Heart left ventricle (tissue), 16 donors: ENCODE measurements around the gene ST3GAL5. TPM values are rescaled to one million over a fixed set of nuclear protein-coding genes. Genes with fewer than 3 reads are reported as not detected.

ENCODE experiments used
- ATAC-seq, 4 donors: fragments of 200-7000 bp; cut with Tn5 transposase; one replicate each; pipeline ENCODE4 v1.9.1; 2020 to 2022; ENCODE audit warnings: moderate library complexity in 4 of 4, mild to moderate bottlenecking in 3 of 4, moderate number of reproducible peaks in 1 of 4
- DNase-seq, 5 donors: peaks; one replicate each; pipeline ENCODE4 v3.0.0-alpha.2; 2020
- H3K27ac ChIP-seq, 12 donors: fragments of 200-600 bp; sonication (generic) in 4 of 12; one replicate each; pipeline versions ENCODE4 v1.5.0 to v1.8.0; 2016 to 2022; ENCODE audit warnings: mild to moderate bottlenecking in 2 of 12
- H3K27me3 ChIP-seq, 9 donors: fragments of 200-600 bp; sonication (generic) in 2 of 9; one replicate each; pipeline versions ENCODE4 v1.5.1 to v1.8.0; 2016 to 2022; ENCODE audit warnings: mild to moderate bottlenecking in 3 of 9
- H3K36me3 ChIP-seq, 9 donors: fragments of 200-600 bp; sonication (generic) in 2 of 9; one replicate each; pipeline versions ENCODE4 v1.5.0 to v1.8.0; 2018 to 2022; ENCODE audit warnings: mild to moderate bottlenecking in 2 of 9
- H3K4me1 ChIP-seq, 12 donors: fragments of 200-600 bp; sonication (generic) in 4 of 12; one replicate each; pipeline versions ENCODE4 v1.5.0 to v1.8.0; 2016 to 2022; ENCODE audit warnings: mild to moderate bottlenecking in 3 of 12
- H3K4me3 ChIP-seq, 12 donors: fragments of 200-600 bp; sonication (generic) in 4 of 12; one replicate each; pipeline versions ENCODE4 v1.5.0 to v1.8.0; 2017 to 2022; ENCODE audit warnings: mild to moderate bottlenecking in 9 of 12, moderate library complexity in 4 of 12
- H3K9me3 ChIP-seq, 12 donors: fragments of 200-600 bp; sonication (generic) in 4 of 12; one replicate each; pipeline versions ENCODE4 v1.5.0 to v1.8.0; 2016 to 2022; ENCODE audit warnings: mild to moderate bottlenecking in 1 of 12
- CTCF ChIP-seq, 12 donors: fragments of 200-600 bp; sonication (generic) in 4 of 12; IDR thresholded peaks; one replicate each; pipeline versions ENCODE4 v1.5.0 to v1.8.0; 2018 to 2022; ENCODE audit warnings: antibody characterized with exemption in 12 of 12, mild to moderate bottlenecking in 5 of 12
- POLR2A ChIP-seq, 2 donors: fragments of 450-650 bp; IDR thresholded peaks; one replicate each; pipeline ENCODE4 v1.6.1; 2017; ENCODE audit warnings: antibody characterized with exemption in 2 of 2, mild to moderate bottlenecking in 2 of 2, moderate library complexity in 2 of 2
- WGBS, 4 donors: extraction: QIAGEN DNeasy Blood & Tissue Kit in 2 of 4; methylation state at CpG; one replicate each; pipeline versions ENCODE4 v1.1.5 to v1.1.7; 2013 to 2018; 5-methylcytosine and 5-hydroxymethylcytosine counted together
- intact Hi-C, 10 donors: fragments of 100-400 bp; cut with DNase I; formaldehyde crosslinking; loops; one replicate each; pipeline versions ENCODE4 v1.11.1 to v1.14.2; 2022
- polyA plus RNA-seq, 2 donors: library from polyadenylated mRNA; stranded (reverse); fragments of 200-250 nt; gene quantifications; one replicate each; pipeline ENCODE4 v1.2.3, GENCODE V29; 2013
- total RNA-seq, 9 donors: library from RNA; depleted of rRNA in 2 of 9; stranded (reverse); fragments of >200 nt in 2 of 9; fragmentation: NEBNext Ultra II Directional in 3 of 9; extraction: Animal tissue kit (Norgen Biotek cat#: 25700) in 3 of 9; gene quantifications; one replicate each; pipeline versions ENCODE4 v1.1.0 to v1.2.4, GENCODE V29; 2016 to 2023
- donor health status: ischemic (EF 13 %, LVEDD 7.1; RV severe dilation, severe dysfunction).
- donor health status: healthy with polysubstance abuse.
- donor health status: DM: no; HTN: yes; CAD: no.
- donor health status: DM: no; HTN: no; CAD: no.
- donor health status: ischemic (EF 25% LVEDD 6.9; RV normal size, moderate dysfunction).
- donor health status: ischemic (EF 25% LVEDD 5.7; RV mildly dilated, moderate dysfunction).
- donor health status: healthy.
- donor health status: DM: yes; HTN: yes; CAD: no.
- donor health status: ischemic (EF 35%, LVEDD 5.7; RV mildly dilated, moderate dysfunction).
- donor health status: nonischemic (EF 11% LVEDD 7.7; RV severe dilation, severe dysfunction).
- donor health status: DM: yes; HTN: yes; CAD: no.
- donor health status: PGD.
- donor health status: ischemic (EF 29% LVEDD 5.4; RV normal size, mild dysfunction).
- donor health status: nonischemic (EF 23%, LVEDD 6.1; RV moderate dilation, normal function).

The ST3GAL5 gene
- total and polyA plus RNA-seq, 11 donors = 2.0 to 21.1 (median 4.0) TPM

GRCh38 chr2:85844486-85844885 lies 44.3 kb downstream of the ST3GAL5 start:
- 86 to 95% (median 92%) methylated on average over 4 of the region's 4 CpGs for WGBS, 4 donors
- intact Hi-C loops = no loop called here
- Histone ChIP-seq H3K27me3 (no peaks in the 10 kb centered on the region), H3K36me3 (peaks cover 0 to 72% (median 21%) of the 10 kb centered on the region in 9 donors), H3K4me3 (no peak overlapping the region), H3K4me1 (no peaks in the 10 kb centered on the region), H3K27ac (no peak overlapping the region), H3K9me3 (peaks cover 0 to 8% (median 0%) of the 10 kb centered on the region in 12 donors)
- ATAC-seq = no peak
- no peak for TF ChIP-seq CTCF (IDR thresholded peaks at IDR 0.05)
- TF ChIP-seq POLR2A (IDR thresholded peaks at IDR 0.05) = no peak
- no peak for DNase-seq

- Histone ChIP-seq H3K4me3 (no peak overlapping the region), H3K36me3 (peaks cover 0 to 79% (median 21%) of the 10 kb centered on the region in 9 donors), H3K27me3 (no peaks in the 10 kb centered on the region), H3K4me1 (no peaks in the 10 kb centered on the region), H3K9me3 (peaks cover 0 to 8% (median 0%) of the 10 kb centered on the region in 12 donors), H3K27ac (no peak overlapping the region)
- no peak for DNase-seq
- 50 to 55% (median 51%) methylated on average over 4 of the region's 4 CpGs for WGBS, 4 donors
- ATAC-seq = no peak
- TF ChIP-seq POLR2A (IDR thresholded peaks at IDR 0.05) (no peak), CTCF (IDR thresholded peaks at IDR 0.05) (peak in 6 of 12 donors; percentile 11 to 44 (median 27))
- intact Hi-C loops = no loop called here
These were observed 45.2 kb downstream of the ST3GAL5 start for GRCh38 chr2:85843543-85843942.

- peaks cover 0 to 16% (median 0%) of the 10 kb centered on the region in 12 donors for H3K9me3 ChIP-seq
- TF ChIP-seq CTCF (IDR thresholded peaks at IDR 0.05) (no peak), POLR2A (IDR thresholded peaks at IDR 0.05) (no peak)
- no peaks in the 10 kb centered on the region for H3K4me1 ChIP-seq
- no peak for ATAC-seq
- peaks cover 0 to 45% (median 13%) of the 10 kb centered on the region in 9 donors for H3K36me3 ChIP-seq
- no peak overlapping the region for H3K27ac ChIP-seq
- no peak for DNase-seq
- H3K27me3 ChIP-seq = no peaks in the 10 kb centered on the region
- intact Hi-C loops = no loop called here
- H3K4me3 ChIP-seq = no peak overlapping the region
- WGBS, 4 donors = 90 to 93% (median 91%) methylated on average over 9 of the region's 9 CpGs
These were observed 48.7 kb downstream of the ST3GAL5 start for GRCh38 chr2:85840091-85840490.

GRCh38 chr2:85839461-85839860 lies 49.3 kb downstream of the ST3GAL5 start:
- Histone ChIP-seq H3K9me3 (peaks cover 0 to 16% (median 0%) of the 10 kb centered on the region in 12 donors), H3K4me3 (no peak overlapping the region), H3K27ac (no peak overlapping the region), H3K36me3 (peaks cover 0 to 40% (median 9%) of the 10 kb centered on the region in 9 donors), H3K4me1 (no peaks in the 10 kb centered on the region), H3K27me3 (no peaks in the 10 kb centered on the region)
- TF ChIP-seq CTCF (IDR thresholded peaks at IDR 0.05) (no peak), POLR2A (IDR thresholded peaks at IDR 0.05) (no peak)
- ATAC-seq (no peak), DNase-seq (no peak)
- WGBS, 4 donors = 86 to 93% (median 92%) methylated on average over 8 to 10 of the region's 10 CpGs
- intact Hi-C loops = loop anchor here in 1 of 10 donors (10.0 kb wide), 1 partner anchor 45 kb away; the partner anchor contains the start of gene ST3GAL5
